ENCODE measurements around the gene STARD9.

DNA sequence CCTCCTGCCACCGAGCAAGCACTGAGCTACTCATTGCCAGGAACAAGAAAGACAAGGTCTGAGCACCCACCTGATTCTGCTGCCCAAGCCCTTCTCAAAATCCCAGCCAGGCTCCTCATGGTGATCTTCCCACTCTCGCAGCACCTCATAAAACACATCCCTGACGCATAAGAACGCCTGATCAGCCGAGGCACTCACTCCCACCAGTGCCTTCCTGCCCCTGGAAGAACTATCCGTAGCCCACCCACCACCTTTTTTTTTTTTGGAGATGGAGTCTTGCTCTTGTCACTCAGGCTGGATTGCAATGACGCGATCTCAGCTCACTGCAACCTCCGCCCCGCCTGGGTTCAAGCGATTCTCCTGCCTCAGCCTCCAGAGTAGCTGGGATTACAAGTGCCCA, 157.6 kb downstream of the STARD9 start:
- TF ChIP-seq, protein P1, sequence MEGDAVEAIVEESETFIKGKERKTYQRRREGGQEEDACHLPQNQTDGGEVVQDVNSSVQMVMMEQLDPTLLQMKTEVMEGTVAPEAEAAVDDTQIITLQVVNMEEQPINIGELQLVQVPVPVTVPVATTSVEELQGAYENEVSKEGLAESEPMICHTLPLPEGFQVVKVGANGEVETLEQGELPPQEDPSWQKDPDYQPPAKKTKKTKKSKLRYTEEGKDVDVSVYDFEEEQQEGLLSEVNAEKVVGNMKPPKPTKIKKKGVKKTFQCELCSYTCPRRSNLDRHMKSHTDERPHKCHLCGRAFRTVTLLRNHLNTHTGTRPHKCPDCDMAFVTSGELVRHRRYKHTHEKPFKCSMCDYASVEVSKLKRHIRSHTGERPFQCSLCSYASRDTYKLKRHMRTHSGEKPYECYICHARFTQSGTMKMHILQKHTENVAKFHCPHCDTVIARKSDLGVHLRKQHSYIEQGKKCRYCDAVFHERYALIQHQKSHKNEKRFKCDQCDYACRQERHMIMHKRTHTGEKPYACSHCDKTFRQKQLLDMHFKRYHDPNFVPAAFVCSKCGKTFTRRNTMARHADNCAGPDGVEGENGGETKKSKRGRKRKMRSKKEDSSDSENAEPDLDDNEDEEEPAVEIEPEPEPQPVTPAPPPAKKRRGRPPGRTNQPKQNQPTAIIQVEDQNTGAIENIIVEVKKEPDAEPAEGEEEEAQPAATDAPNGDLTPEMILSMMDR (IDR thresholded peaks at IDR 0.05), result no peak
- TF ChIP-seq POLR2AphosphoS5 (IDR thresholded peaks at IDR 0.05; ENCODE audit: insufficient read depth in 1 of 2, low read depth in 1 of 2), result no peak
